GM19043 (cell line): ENCODE measurements around the gene ITGB1.
"Not testable (repeated sequence)": the region's sequence is repeated elsewhere in the genome, so short reads cannot be mapped to it uniquely, and the experiment has no call there.

ENCODE experiments used
- ATAC-seq: cut with Tn5 transposase; IDR thresholded peaks from one replicate; pipeline ENCODE4 v1.9.1; 2021; ENCODE audit warnings: low read depth; ENCODE audit not compliant: unreplicated experiment

ITGB1 gene

GRCh38 chr10:32958085-32959005 is at the start of gene ITGB1:
ITGB1 (minus strand) TSS chr10:32958230; CDS start chr10:32935558, 22,672 bp downstream.
- peak; percentile 70 for ATAC-seq

- ATAC-seq, result no peak
Measured at GRCh38 chr10:33006342-33006887, 48.4 kb upstream of the ITGB1 start.

GRCh38 chr10:33005322-33006301 is 47.6 kb upstream of the ITGB1 start:
- ATAC-seq, result peak; percentile 60

- no peak for ATAC-seq
Measured at GRCh38 chr10:33001908-33002492, 44.0 kb upstream of the ITGB1 start.

GRCh38 chr10:32998060-32998581 is 40.1 kb upstream of the ITGB1 start:
- not testable (repeated sequence) for ATAC-seq

- peak; percentile 80 for ATAC-seq
Measured at GRCh38 chr10:32995751-32996150, 37.7 kb upstream of the ITGB1 start.

- ATAC-seq, result no peak
Measured at GRCh38 chr10:32995066-32995622, 37.1 kb upstream of the ITGB1 start.

- ATAC-seq, result not testable (repeated sequence)
Measured at GRCh38 chr10:32994632-32995031, 36.6 kb upstream of the ITGB1 start.

- not testable (repeated sequence) for ATAC-seq
Measured at GRCh38 chr10:32992310-32992709, 34.3 kb upstream of the ITGB1 start.

- ATAC-seq, result no peak
Measured at GRCh38 chr10:32990811-32991210, 32.8 kb upstream of the ITGB1 start.

GRCh38 chr10:32988604-32989003 is 30.6 kb upstream of the ITGB1 start:
- ATAC-seq, result no peak

GRCh38 chr10:32987172-32987571 is 29.1 kb upstream of the ITGB1 start:
- no peak for ATAC-seq

- no peak for ATAC-seq
Measured at GRCh38 chr10:32985775-32986350, 27.8 kb upstream of the ITGB1 start.

- no peak for ATAC-seq
Measured at GRCh38 chr10:32985341-32985764, 27.3 kb upstream of the ITGB1 start.

- no peak for ATAC-seq
Measured at GRCh38 chr10:32984003-32984600, 26.1 kb upstream of the ITGB1 start.

- no peak for ATAC-seq
Measured at GRCh38 chr10:32982911-32983909, 25.2 kb upstream of the ITGB1 start.

- ATAC-seq, result no peak
Measured at GRCh38 chr10:32982293-32982709, 24.3 kb upstream of the ITGB1 start.

- ATAC-seq, result no peak
Measured at GRCh38 chr10:32981760-32982159, 23.7 kb upstream of the ITGB1 start.
